Ishikawa (cell line): ENCODE results near the gene MIPOL1.

Source experiments
- REST ChIP-seq: IDR thresholded peaks from 2 replicates; pipeline ENCODE4 v1.6.1; 2012; ENCODE audit warnings: low read depth, mild to moderate bottlenecking
- TAF1 ChIP-seq: IDR thresholded peaks from 2 replicates; pipeline ENCODE4 v1.6.1; 2012; ENCODE audit warnings: low read depth, mild to moderate bottlenecking
- TEAD4 ChIP-seq: IDR thresholded peaks from 2 replicates; pipeline ENCODE4 v1.6.1; 2012
- YY1 ChIP-seq: IDR thresholded peaks from 2 replicates; pipeline ENCODE4 v1.6.1; 2012; ENCODE audit warnings: low read depth
- ZBTB7A ChIP-seq: IDR thresholded peaks from 2 replicates; pipeline ENCODE4 v1.6.1; 2012; ENCODE audit warnings: low read depth

DNA sequence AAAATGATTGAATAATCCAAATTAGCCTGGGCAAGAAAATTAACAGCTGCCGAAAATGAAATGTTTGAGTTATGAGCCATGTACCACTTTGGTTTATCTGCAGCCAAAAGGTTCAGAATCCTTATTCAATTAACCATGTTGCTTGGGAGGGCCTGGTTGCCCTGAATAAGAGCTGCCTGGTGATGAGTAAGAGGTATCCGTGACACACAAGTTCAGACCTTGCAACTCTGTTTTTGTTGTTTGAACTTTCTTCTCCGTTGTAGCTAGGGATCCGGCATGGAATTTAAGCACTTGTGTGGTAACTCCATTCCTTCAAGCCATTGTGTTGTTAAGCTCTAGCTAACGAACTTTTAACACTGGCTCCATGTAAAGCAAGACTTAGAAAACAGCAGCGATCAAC lies 361.6 kb downstream of the MIPOL1 start:
- TF ChIP-seq YY1 (no peak), REST (no peak), TEAD4 (no peak), TAF1 (no peak), ZBTB7A (no peak)
